Neural progenitor cell (in vitro differentiated cells): ENCODE measurements around the gene TLE4. TPM values are rescaled to one million over a fixed set of nuclear protein-coding genes. Genes with fewer than 3 reads are reported as not detected.

Experiments
- DNase-seq: peaks from one replicate; pipeline ENCODE4 v3.0.0-alpha.2; 2016; ENCODE audit warnings: low spot score
- H2AFZ ChIP-seq: fragments of 200-600 bp; sonication (generic); replicated peaks from 2 replicates; pipeline ENCODE4 v1.6.1; 2016; ENCODE audit warnings: antibody characterized with exemption
- H3F3A ChIP-seq: fragments of 200-600 bp; sonication (generic); 2 replicates; pipeline ENCODE4 v1.6.1; 2016; ENCODE audit warnings: antibody characterized with exemption, low read depth
- H3K27ac ChIP-seq: fragments of 200-600 bp; sonication (generic); 2 replicates; pipeline ENCODE4 v1.5.1; 2016; ENCODE audit warnings: mild to moderate bottlenecking
- H3K27me3 ChIP-seq: fragments of 200-600 bp; sonication (generic); 2 replicates; pipeline ENCODE4 v1.6.1; 2016; ENCODE audit warnings: mild to moderate bottlenecking, moderate library complexity
- H3K36me3 ChIP-seq: fragments of 200-600 bp; sonication (generic); 2 replicates; pipeline ENCODE4 v1.5.1; 2016
- H3K4me1 ChIP-seq: fragments of 200-600 bp; sonication (generic); 2 replicates; pipeline ENCODE4 v1.6.1; 2016; ENCODE audit warnings: mixed run types
- H3K4me2 ChIP-seq: fragments of 200-600 bp; sonication (generic); 2 replicates; pipeline ENCODE4 v1.6.1; 2016
- H3K4me3 ChIP-seq: fragments of 200-600 bp; sonication (generic); 2 replicates; pipeline ENCODE4 v1.5.1; 2016
- H3K79me2 ChIP-seq: fragments of 200-600 bp; sonication (generic); 2 replicates; pipeline ENCODE4 v1.6.1; 2016; ENCODE audit warnings: low read depth
- H3K9ac ChIP-seq: fragments of 200-600 bp; sonication (generic); 2 replicates; pipeline ENCODE4 v1.6.1; 2016
- H3K9me3 ChIP-seq: fragments of 200-600 bp; sonication (generic); 2 replicates; pipeline ENCODE4 v1.5.1; 2016; ENCODE audit warnings: low read depth
- H4K20me1 ChIP-seq: fragments of 200-600 bp; sonication (generic); 2 replicates; pipeline ENCODE4 v1.6.1; 2016; ENCODE audit warnings: low read depth
- H3K27ac Mint-ChIP-seq: 3 replicates; pipeline ENCODE4 v1.8.0; 2021; ENCODE audit warnings: mixed read lengths
- H3K27me3 Mint-ChIP-seq: 2 replicates; pipeline ENCODE4 v1.8.0; 2022; ENCODE audit warnings: low read depth, mild to moderate bottlenecking, inconsistent platforms, moderate library complexity, mixed read lengths; ENCODE audit not compliant: insufficient read depth
- H3K36me3 Mint-ChIP-seq: 3 replicates; pipeline ENCODE4 v1.8.0; 2021; ENCODE audit warnings: mixed read lengths
- H3K4me1 Mint-ChIP-seq: 3 replicates; pipeline ENCODE4 v1.8.0; 2021; ENCODE audit warnings: mixed read lengths
- H3K4me3 Mint-ChIP-seq: 3 replicates; pipeline ENCODE4 v1.8.0; 2021; ENCODE audit warnings: mild to moderate bottlenecking, moderate library complexity, mixed read lengths
- H3K9me3 Mint-ChIP-seq: 3 replicates; pipeline ENCODE4 v1.8.0; 2020; ENCODE audit warnings: mixed read lengths
- CTCF ChIP-seq: fragments of 200-600 bp; sonication (generic); IDR thresholded peaks from 2 replicates; pipeline ENCODE4 v1.5.1; 2017; ENCODE audit warnings: antibody characterized with exemption, mild to moderate bottlenecking
- EZH2 ChIP-seq: fragments of 200-600 bp; sonication (generic); IDR thresholded peaks from 2 replicates; pipeline ENCODE4 v1.6.1; 2017; ENCODE audit warnings: antibody characterized with exemption, mild to moderate bottlenecking, moderate library complexity
- EZH2phosphoT487 ChIP-seq: fragments of 200-600 bp; sonication (generic); IDR thresholded peaks from 2 replicates; pipeline ENCODE4 v1.6.1; 2017; ENCODE audit warnings: antibody characterized with exemption
- total RNA-seq: library from RNA; depleted of rRNA; stranded (reverse); fragments of >200 nt; gene quantifications from 2 replicates; pipeline ENCODE4 v1.2.3, GENCODE V29; 2015; ENCODE audit warnings: low replicate concordance

TLE4 gene
- total RNA-seq, 1 donor from 2014 or later = 265 TPM

- TF ChIP-seq CTCF (no peak), EZH2 (no peak), EZH2phosphoT487 (no peak)
- no peak overlapping the region for H3K4me3 Mint-ChIP-seq
- Histone ChIP-seq H3K4me2 (no peak overlapping the region), H3K9me3 (no peaks in the 10 kb centered on the region), H3K9ac (no peak overlapping the region), H3K79me2 (peaks cover 21% of the 10 kb centered on the region), H3K36me3 (peaks cover 55% of the 10 kb centered on the region), H3K27ac (no peak overlapping the region), H4K20me1 (no peaks in the 10 kb centered on the region), H3K4me1 (no peaks in the 10 kb centered on the region), H2AFZ (no peak overlapping the region), H3K27me3 (no peaks in the 10 kb centered on the region), H3F3A (peaks cover 30% of the 10 kb centered on the region), H3K4me3 (no peak overlapping the region)
- peaks cover 55% of the 10 kb centered on the region for H3K36me3 Mint-ChIP-seq
- H3K9me3 Mint-ChIP-seq = no peaks in the 10 kb centered on the region
- H3K27ac Mint-ChIP-seq = no peak overlapping the region
- H3K27me3 Mint-ChIP-seq = no peaks in the 10 kb centered on the region
- DNase-seq = no peak
- H3K4me1 Mint-ChIP-seq = peaks cover 3% of the 10 kb centered on the region
These were observed 147.3 kb downstream of the TLE4 start for GRCh38 chr9:79719021-79719420.

GRCh38 chr9:79719989-79720388 is 148.2 kb downstream of the TLE4 start:
- Mint-ChIP-seq H3K4me3 (no peak overlapping the region), H3K36me3 (peaks cover 58% of the 10 kb centered on the region), H3K27me3 (no peaks in the 10 kb centered on the region), H3K4me1 (peaks cover 5% of the 10 kb centered on the region), H3K9me3 (no peaks in the 10 kb centered on the region), H3K27ac (no peak overlapping the region)
- Histone ChIP-seq H3K27ac (no peak overlapping the region), H3K9ac (no peak overlapping the region), H4K20me1 (peaks cover 6% of the 10 kb centered on the region), H3K4me1 (peaks cover 3% of the 10 kb centered on the region), H3K9me3 (no peaks in the 10 kb centered on the region), H3K79me2 (peaks cover 12% of the 10 kb centered on the region), H3K4me2 (no peak overlapping the region), H3F3A (peaks cover 38% of the 10 kb centered on the region), H3K27me3 (no peaks in the 10 kb centered on the region), H3K4me3 (no peak overlapping the region), H2AFZ (no peak overlapping the region), H3K36me3 (peaks cover 49% of the 10 kb centered on the region)
- TF ChIP-seq EZH2phosphoT487 = no peak
- TF ChIP-seq EZH2 = no peak
- no peak for TF ChIP-seq CTCF
- DNase-seq = no peak

GRCh38 chr9:79731171-79731890 is 159.6 kb downstream of the TLE4 start:
- Histone ChIP-seq H3F3A (peaks cover 28% of the 10 kb centered on the region), H3K79me2 (peaks cover 4% of the 10 kb centered on the region), H3K4me2 (no peak overlapping the region), H3K27me3 (no peaks in the 10 kb centered on the region), H3K4me3 (no peak overlapping the region), H3K27ac (peak overlapping the region; percentile 26), H2AFZ (no peak overlapping the region), H3K36me3 (peaks cover 11% of the 10 kb centered on the region), H3K9ac (no peak overlapping the region), H4K20me1 (no peaks in the 10 kb centered on the region), H3K4me1 (peaks cover 7% of the 10 kb centered on the region), H3K9me3 (no peaks in the 10 kb centered on the region)
- TF ChIP-seq EZH2 = no peak
- no peak for TF ChIP-seq CTCF
- TF ChIP-seq EZH2phosphoT487 = no peak
- H3K4me3 Mint-ChIP-seq = no peak overlapping the region
- H3K27me3 Mint-ChIP-seq = peaks cover 8% of the 10 kb centered on the region
- peaks cover 51% of the 10 kb centered on the region for H3K36me3 Mint-ChIP-seq
- no peak for DNase-seq
- peaks cover 22% of the 10 kb centered on the region for H3K9me3 Mint-ChIP-seq
- peaks cover 17% of the 10 kb centered on the region for H3K4me1 Mint-ChIP-seq
- H3K27ac Mint-ChIP-seq = no peak overlapping the region
